ENCODE data around the gene PLCB3.
A peak's percentile ranks its signal among the peaks of the same experiment; 100 is the strongest.

Gene PLCB3

GRCh38 chr11:64298966-64299846, 47.9 kb downstream of the PLCB3 start:
- no peak for TF ChIP-seq CTCF (IDR thresholded peaks at IDR 0.05; ENCODE audit: insufficient read depth, low read depth, low read length, missing control alignments)
- no peak for DNase-seq (ENCODE audit: low read depth)
- no peak overlapping the region for H3K4me3 ChIP-seq (ENCODE audit: low read depth, low read length)

DNA sequence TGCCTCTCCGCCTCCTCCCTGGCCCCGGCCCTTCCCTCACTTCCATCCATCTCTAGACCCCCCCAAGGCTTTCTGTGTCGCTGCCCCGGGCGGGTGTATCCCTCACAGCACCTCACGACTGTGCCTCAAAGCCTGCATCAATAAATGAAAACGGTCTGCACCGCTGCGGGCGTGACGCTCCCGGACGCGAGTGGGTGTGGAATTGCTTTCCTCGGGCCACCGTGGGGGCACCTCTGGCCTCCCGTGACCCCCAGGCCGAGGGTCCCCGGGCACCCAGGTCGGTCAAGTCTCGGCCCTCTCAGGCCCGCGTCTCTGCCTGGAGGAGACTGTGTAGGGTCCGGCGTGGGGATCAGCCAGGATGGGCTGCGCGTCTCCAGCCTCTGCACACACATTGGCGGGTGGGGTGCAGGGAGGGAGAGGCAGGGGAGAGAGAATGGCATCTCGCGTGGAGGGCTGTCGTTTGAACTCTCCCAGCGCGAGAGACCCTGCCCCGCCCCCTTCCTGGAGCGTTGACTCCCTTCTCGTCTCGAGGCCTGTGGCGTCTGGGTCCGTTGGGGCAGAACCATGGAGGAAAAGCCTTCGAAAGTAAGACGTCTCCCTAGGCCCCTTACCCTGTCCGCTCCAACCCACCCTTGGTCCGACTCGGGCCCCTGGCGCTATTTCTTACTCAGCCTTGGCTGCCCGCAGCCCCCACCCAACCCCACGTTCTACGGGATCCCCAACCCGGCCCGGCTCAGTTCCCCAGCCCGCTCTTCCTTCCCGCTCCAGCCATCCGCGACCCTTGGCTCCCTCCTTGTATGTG, 48.7 kb downstream of the PLCB3 start, which contains the start of gene CATSPERZ:
CATSPERZ (plus strand) TSS at position 512 of the 802 bp plus-strand sequence; CDS start at position 565, 53 bp downstream.
- DNase-seq (ENCODE audit: low read depth): no peak
- no peak for TF ChIP-seq CTCF (IDR thresholded peaks at IDR 0.05; ENCODE audit: insufficient read depth, low read depth, low read length, missing control alignments)
- peak within 1 kb of the TSS; percentile 16 for H3K4me3 ChIP-seq (ENCODE audit: low read depth, low read length)

- DNase-seq (ENCODE audit: low read depth): no peak
- H3K4me3 ChIP-seq (ENCODE audit: low read depth, low read length): peak overlapping the region; percentile 64
- no peak for TF ChIP-seq CTCF (IDR thresholded peaks at IDR 0.05; ENCODE audit: insufficient read depth, low read depth, low read length, missing control alignments)
Measured at GRCh38 chr11:64303109-64304031, 52.0 kb downstream of the PLCB3 start.

DNA sequence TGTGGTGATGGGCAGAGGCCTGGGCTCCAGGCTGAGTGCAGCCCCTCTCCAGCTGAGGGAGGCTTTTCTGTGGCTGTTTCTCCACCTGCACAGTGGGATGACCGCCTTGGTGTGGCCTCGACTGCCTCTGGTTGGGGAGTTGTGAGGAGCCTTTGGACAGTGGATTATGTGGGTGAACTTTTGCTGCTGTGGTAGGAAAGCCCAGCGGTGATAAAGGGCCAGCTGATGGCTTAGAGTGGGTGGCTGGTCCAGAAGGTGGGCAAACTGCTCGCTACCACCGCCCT, 52.6 kb downstream of the PLCB3 start:
- TF ChIP-seq CTCF (IDR thresholded peaks at IDR 0.05; ENCODE audit: insufficient read depth, low read depth, low read length, missing control alignments): no peak

GRCh38 chr11:64304316-64305072, 53.2 kb downstream of the PLCB3 start:
- peak; percentile 89 for TF ChIP-seq CTCF (IDR thresholded peaks at IDR 0.05; ENCODE audit: insufficient read depth, low read depth, low read length, missing control alignments)
- peak; percentile 97 for DNase-seq (ENCODE audit: low read depth)

More for the DNA sequence above, 52.6 kb downstream of the PLCB3 start:
- peak overlapping the region; percentile 64 for H3K4me3 ChIP-seq (ENCODE audit: low read depth, low read length)
- DNase-seq (ENCODE audit: low read depth): no peak

More at GRCh38 chr11:64304316-64305072, 53.2 kb downstream of the PLCB3 start:
- peak overlapping the region; percentile 64 for H3K4me3 ChIP-seq (ENCODE audit: low read depth, low read length)
